BE2C (cell line): ENCODE data around the gene KCND3.

Experiments used
- DNase-seq: peaks from one replicate; pipeline ENCODE4 v3.0.0-alpha.2; 2020
- H3K27me3 ChIP-seq: fragments of 250-450 bp; sonication (Bioruptor Pico); 2 replicates; pipeline ENCODE4 v1.5.1; 2020; ENCODE audit warnings: mild to moderate bottlenecking
- H3K36me3 ChIP-seq: fragments of 250-450 bp; sonication (Bioruptor Pico); 2 replicates; pipeline ENCODE4 v1.5.1; 2020; ENCODE audit warnings: mild to moderate bottlenecking
- H3K4me1 ChIP-seq: fragments of 250-450 bp; sonication (Bioruptor Pico); 2 replicates; pipeline ENCODE4 v1.5.1; 2020
- H3K4me3 ChIP-seq: 2 replicates; pipeline ENCODE4 v1.5.1; 2011; ENCODE audit warnings: low read depth, low read length
- H3K9me3 ChIP-seq: fragments of 250-450 bp; sonication (Bioruptor Pico); 2 replicates; pipeline ENCODE4 v1.5.1; 2020
- TF ChIP-seq, protein P1 (sequence below): IDR thresholded peaks from 2 replicates; pipeline ENCODE4 v1.5.1; 2012; ENCODE audit warnings: mild to moderate bottlenecking, low read depth, low read length

The KCND3 gene

DNA sequence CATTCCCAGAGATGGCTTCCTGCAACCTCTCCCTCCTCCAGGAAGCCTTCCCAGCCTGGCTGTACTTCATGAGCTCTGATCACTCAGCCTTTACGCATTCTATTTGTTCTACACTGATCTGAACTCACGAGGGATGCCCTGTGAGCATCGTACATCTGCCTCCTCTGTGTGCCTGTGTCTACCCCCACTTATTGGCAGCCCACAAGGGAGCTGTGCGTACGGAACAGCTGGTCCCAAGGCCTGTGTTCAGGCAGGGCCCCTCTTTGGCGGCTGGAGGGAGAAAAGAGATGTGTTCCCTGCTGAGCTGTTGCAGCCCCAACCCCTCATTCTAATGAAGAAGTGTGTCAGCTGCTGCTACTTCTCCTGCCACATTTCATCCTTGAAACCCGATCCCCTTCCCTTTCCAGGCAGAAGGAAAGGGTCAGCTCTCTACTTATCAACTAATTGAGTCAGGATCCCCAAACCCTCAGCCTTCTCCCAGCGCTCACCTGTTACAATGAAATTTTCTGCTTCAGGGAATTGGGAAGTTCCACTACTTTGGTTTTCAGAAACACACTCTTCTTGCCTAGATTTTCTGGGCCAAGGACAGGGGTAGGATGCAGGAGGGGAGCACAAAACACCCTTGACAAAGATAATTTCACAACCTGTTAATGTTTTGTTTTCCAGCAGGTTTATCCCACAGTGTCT is 253.5 kb downstream of the KCND3 start:
- TF ChIP-seq, protein P1, sequence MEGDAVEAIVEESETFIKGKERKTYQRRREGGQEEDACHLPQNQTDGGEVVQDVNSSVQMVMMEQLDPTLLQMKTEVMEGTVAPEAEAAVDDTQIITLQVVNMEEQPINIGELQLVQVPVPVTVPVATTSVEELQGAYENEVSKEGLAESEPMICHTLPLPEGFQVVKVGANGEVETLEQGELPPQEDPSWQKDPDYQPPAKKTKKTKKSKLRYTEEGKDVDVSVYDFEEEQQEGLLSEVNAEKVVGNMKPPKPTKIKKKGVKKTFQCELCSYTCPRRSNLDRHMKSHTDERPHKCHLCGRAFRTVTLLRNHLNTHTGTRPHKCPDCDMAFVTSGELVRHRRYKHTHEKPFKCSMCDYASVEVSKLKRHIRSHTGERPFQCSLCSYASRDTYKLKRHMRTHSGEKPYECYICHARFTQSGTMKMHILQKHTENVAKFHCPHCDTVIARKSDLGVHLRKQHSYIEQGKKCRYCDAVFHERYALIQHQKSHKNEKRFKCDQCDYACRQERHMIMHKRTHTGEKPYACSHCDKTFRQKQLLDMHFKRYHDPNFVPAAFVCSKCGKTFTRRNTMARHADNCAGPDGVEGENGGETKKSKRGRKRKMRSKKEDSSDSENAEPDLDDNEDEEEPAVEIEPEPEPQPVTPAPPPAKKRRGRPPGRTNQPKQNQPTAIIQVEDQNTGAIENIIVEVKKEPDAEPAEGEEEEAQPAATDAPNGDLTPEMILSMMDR, result no peak
- H3K4me3 ChIP-seq, result no peak overlapping the region
- H3K27me3 ChIP-seq, result no peaks in the 10 kb centered on the region
- no peaks in the 10 kb centered on the region for H3K9me3 ChIP-seq
- peak; percentile 28 for DNase-seq
- H3K36me3 ChIP-seq, result no peaks in the 10 kb centered on the region
- H3K4me1 ChIP-seq, result no peaks in the 10 kb centered on the region; the same call in 1 of the 2 replicates

DNA sequence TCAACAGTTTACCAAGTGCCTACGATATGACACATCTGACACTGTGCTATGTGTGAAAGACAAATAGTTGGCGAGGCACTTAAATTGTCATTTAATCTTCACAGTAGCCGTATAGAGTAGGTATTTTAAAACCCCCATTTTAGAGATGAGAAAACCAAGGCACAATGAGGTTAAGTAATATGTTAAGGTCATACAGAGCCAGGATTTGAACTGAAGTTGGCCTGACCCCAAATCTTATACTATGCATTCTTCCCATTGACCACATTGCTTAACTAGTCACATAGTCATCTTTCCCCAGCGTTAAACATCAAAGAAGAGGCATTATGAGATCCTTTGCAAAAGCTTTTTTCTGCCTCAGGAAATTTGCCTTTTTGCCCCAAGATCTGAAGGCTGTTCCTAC is 254.1 kb downstream of the KCND3 start:
- Histone ChIP-seq H3K27me3 (no peaks in the 10 kb centered on the region), H3K9me3 (no peaks in the 10 kb centered on the region), H3K36me3 (no peaks in the 10 kb centered on the region), H3K4me3 (no peak overlapping the region), H3K4me1 (no peaks in the 10 kb centered on the region; the same call in 1 of the 2 replicates)
- TF ChIP-seq, protein P1, result no peak
- no peak for DNase-seq

DNA sequence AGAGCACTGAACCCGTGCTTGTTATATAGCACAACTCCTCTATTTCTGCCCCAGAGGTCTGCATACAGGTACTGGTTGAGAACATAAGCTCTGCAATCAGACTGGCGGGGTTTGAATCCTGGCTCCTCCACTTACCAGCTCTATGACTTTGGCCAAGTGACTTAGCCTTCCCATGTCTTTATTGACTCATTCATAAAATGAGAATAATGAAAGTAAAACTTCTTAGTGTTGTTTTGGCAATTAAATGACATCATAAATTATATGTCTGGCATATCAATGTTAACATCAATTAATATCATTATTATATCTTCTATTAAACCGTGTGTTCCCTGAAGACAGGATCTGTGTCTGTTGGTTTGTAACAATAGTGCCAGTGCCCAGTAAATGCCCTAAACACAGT is 254.6 kb downstream of the KCND3 start:
- Histone ChIP-seq H3K4me3 (no peak overlapping the region), H3K9me3 (no peaks in the 10 kb centered on the region), H3K36me3 (no peaks in the 10 kb centered on the region), H3K4me1 (no peaks in the 10 kb centered on the region; the same call in 1 of the 2 replicates), H3K27me3 (no peaks in the 10 kb centered on the region)
- DNase-seq, result no peak
- TF ChIP-seq, protein P1, result no peak

- H3K36me3 ChIP-seq, result no peaks in the 10 kb centered on the region
- DNase-seq, result no peak
- TF ChIP-seq, protein P1, result no peak
- no peaks in the 10 kb centered on the region for H3K27me3 ChIP-seq
- H3K4me3 ChIP-seq, result no peak overlapping the region
- H3K9me3 ChIP-seq, result no peaks in the 10 kb centered on the region
- H3K4me1 ChIP-seq, result no peaks in the 10 kb centered on the region; the same call in 1 of the 2 replicates
Observed at GRCh38 chr1:111734426-111734825, 255.0 kb downstream of the KCND3 start.

GRCh38 chr1:111733992-111734341 is 255.5 kb downstream of the KCND3 start:
- no peaks in the 10 kb centered on the region for H3K27me3 ChIP-seq
- no peaks in the 10 kb centered on the region for H3K36me3 ChIP-seq
- H3K4me3 ChIP-seq, result no peak overlapping the region
- DNase-seq, result no peak
- no peaks in the 10 kb centered on the region; the same call in 1 of the 2 replicates for H3K4me1 ChIP-seq
- TF ChIP-seq, protein P1, result no peak
- H3K9me3 ChIP-seq, result no peaks in the 10 kb centered on the region

- H3K9me3 ChIP-seq, result no peaks in the 10 kb centered on the region
- no peak overlapping the region for H3K4me3 ChIP-seq
- no peaks in the 10 kb centered on the region for H3K36me3 ChIP-seq
- no peaks in the 10 kb centered on the region; the same call in 1 of the 2 replicates for H3K4me1 ChIP-seq
- DNase-seq, result no peak
- H3K27me3 ChIP-seq, result no peaks in the 10 kb centered on the region
- TF ChIP-seq, protein P1, result no peak
Observed at GRCh38 chr1:111733183-111733991, 256.1 kb downstream of the KCND3 start.
